ENCODE measurements around the gene FOXN3.

FOXN3 gene

GRCh38 chr14:89417091-89417464 is at the start of gene FOXN3:
Gene FOXN3 (minus strand): TSS chr14:89417233. CDS start chr14:89412476, 4,757 bp downstream.
- peak; percentile 88 for DNase-seq (ENCODE audit: low spot score)

GRCh38 chr14:89466484-89466883 is 49.5 kb upstream of the FOXN3 start:
- DNase-seq (ENCODE audit: low spot score), result peak; percentile 43

GRCh38 chr14:89465876-89466275 is 48.8 kb upstream of the FOXN3 start:
- DNase-seq (ENCODE audit: low spot score), result no peak

GRCh38 chr14:89461256-89461655 is 44.2 kb upstream of the FOXN3 start:
- no peak for DNase-seq (ENCODE audit: low spot score)

- no peak for DNase-seq (ENCODE audit: low spot score)
Observed at GRCh38 chr14:89458713-89459420, 41.8 kb upstream of the FOXN3 start.

- DNase-seq (ENCODE audit: low spot score), result no peak
Observed at GRCh38 chr14:89457007-89457406, 40.0 kb upstream of the FOXN3 start.

- DNase-seq (ENCODE audit: low spot score), result no peak
Observed at GRCh38 chr14:89455412-89455811, 38.4 kb upstream of the FOXN3 start.

- no peak for DNase-seq (ENCODE audit: low spot score)
Observed at GRCh38 chr14:89454996-89455395, 38.0 kb upstream of the FOXN3 start.

- DNase-seq (ENCODE audit: low spot score), result no peak
Observed at GRCh38 chr14:89452281-89452680, 35.2 kb upstream of the FOXN3 start.

- no peak for DNase-seq (ENCODE audit: low spot score)
Observed at GRCh38 chr14:89451229-89451628, 34.2 kb upstream of the FOXN3 start.

- no peak for DNase-seq (ENCODE audit: low spot score)
Observed at GRCh38 chr14:89447182-89447944, 30.3 kb upstream of the FOXN3 start.

- no peak for DNase-seq (ENCODE audit: low spot score)
Observed at GRCh38 chr14:89445273-89445973, 28.4 kb upstream of the FOXN3 start.

- no peak for DNase-seq (ENCODE audit: low spot score)
Observed at GRCh38 chr14:89444516-89445125, 27.6 kb upstream of the FOXN3 start.

GRCh38 chr14:89444044-89444443 is 27.0 kb upstream of the FOXN3 start:
- no peak for DNase-seq (ENCODE audit: low spot score)

- DNase-seq (ENCODE audit: low spot score), result no peak
Observed at GRCh38 chr14:89443042-89443629, 26.1 kb upstream of the FOXN3 start.

GRCh38 chr14:89442280-89442679 is 25.2 kb upstream of the FOXN3 start:
- DNase-seq (ENCODE audit: low spot score), result no peak

- DNase-seq (ENCODE audit: low spot score), result no peak
Observed at GRCh38 chr14:89440986-89441909, 24.2 kb upstream of the FOXN3 start.

- DNase-seq (ENCODE audit: low spot score), result no peak
Observed at GRCh38 chr14:89435892-89436656, 19.0 kb upstream of the FOXN3 start.

- DNase-seq (ENCODE audit: low spot score), result no peak
Observed at GRCh38 chr14:89435492-89435891, 18.5 kb upstream of the FOXN3 start.

- no peak for DNase-seq (ENCODE audit: low spot score)
Observed at GRCh38 chr14:89432226-89432625, 15.2 kb upstream of the FOXN3 start.

Data from CD4-positive, alpha-beta T cell treated with Interleukin-6 at 100 ng/mL for 8 hours (primary cell).